Fibroblast of the aortic adventitia (primary cell): ENCODE data around the gene ASIC4. TPM values are rescaled to one million over a fixed set of nuclear protein-coding genes. Genes with fewer than 3 reads are reported as not detected.

Experiments
- DNase-seq: peaks from one replicate; pipeline ENCODE4 v3.0.0-alpha.2; 2010; ENCODE audit warnings: low read depth
- H3K4me3 ChIP-seq: 2 replicates; pipeline ENCODE4 v1.5.1; 2011; ENCODE audit warnings: low read depth, mild to moderate bottlenecking, control low read depth, low read length, moderate library complexity
- CTCF ChIP-seq: IDR thresholded peaks from 2 replicates; pipeline ENCODE4 v1.5.1; 2011; ENCODE audit warnings: mild to moderate bottlenecking, low read length, control low read depth, inconsistent platforms; ENCODE audit not compliant: insufficient read depth
- total RNA-seq: library from RNA; depleted of rRNA; stranded (reverse); fragments of >200 nt; gene quantifications from 2 replicates; pipeline ENCODE4 v1.2.3, GENCODE V29; 2012; ENCODE audit warnings: low replicate concordance

Gene ASIC4
- total RNA-seq, 1 donor: not detected

- no peak for DNase-seq
Measured at GRCh38 chr2:219480004-219480403, 34.3 kb upstream of the ASIC4 start.

GRCh38 chr2:219482674-219483405 is 31.4 kb upstream of the ASIC4 start:
- no peak for DNase-seq
- no peak overlapping the region for H3K4me3 ChIP-seq
- no peak for TF ChIP-seq CTCF

More at GRCh38 chr2:219480004-219480403, 34.3 kb upstream of the ASIC4 start:
- TF ChIP-seq CTCF: no peak
- no peak overlapping the region for H3K4me3 ChIP-seq

DNA sequence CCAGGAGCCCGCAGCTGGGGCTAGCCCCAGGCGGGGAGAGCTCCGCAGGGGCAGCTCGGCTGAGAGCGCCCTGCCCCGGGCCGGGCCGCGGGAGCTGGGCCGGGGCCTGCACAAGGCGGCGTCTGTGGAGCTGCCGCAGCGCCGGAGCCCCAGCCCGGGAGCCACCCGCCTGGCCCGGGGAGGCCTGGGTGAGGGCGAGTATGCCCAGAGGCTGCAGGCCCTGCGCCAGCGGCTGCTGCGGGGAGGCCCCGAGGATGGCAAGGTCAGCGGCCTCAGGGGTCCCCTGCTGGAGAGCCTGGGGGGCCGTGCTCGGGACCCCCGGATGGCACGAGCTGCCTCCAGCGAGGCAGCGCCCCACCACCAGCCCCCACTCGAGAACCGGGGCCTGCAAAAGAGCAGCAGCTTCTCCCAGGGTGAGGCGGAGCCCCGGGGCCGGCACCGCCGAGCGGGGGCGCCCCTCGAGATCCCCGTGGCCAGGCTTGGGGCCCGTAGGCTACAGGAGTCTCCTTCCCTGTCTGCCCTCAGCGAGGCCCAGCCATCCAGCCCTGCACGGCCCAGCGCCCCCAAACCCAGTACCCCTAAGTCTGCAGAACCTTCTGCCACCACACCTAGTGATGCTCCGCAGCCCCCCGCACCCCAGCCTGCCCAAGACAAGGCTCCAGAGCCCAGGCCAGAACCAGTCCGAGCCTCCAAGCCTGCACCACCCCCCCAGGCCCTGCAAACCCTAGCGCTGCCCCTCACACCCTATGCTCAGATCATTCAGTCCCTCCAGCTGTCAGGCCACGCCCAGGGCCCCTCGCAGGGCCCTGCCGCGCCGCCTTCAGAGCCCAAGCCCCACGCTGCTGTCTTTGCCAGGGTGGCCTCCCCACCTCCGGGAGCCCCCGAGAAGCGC is 30.6 kb upstream of the ASIC4 start:
- no peak overlapping the region for H3K4me3 ChIP-seq
- no peak for DNase-seq
- TF ChIP-seq CTCF: no peak

DNA sequence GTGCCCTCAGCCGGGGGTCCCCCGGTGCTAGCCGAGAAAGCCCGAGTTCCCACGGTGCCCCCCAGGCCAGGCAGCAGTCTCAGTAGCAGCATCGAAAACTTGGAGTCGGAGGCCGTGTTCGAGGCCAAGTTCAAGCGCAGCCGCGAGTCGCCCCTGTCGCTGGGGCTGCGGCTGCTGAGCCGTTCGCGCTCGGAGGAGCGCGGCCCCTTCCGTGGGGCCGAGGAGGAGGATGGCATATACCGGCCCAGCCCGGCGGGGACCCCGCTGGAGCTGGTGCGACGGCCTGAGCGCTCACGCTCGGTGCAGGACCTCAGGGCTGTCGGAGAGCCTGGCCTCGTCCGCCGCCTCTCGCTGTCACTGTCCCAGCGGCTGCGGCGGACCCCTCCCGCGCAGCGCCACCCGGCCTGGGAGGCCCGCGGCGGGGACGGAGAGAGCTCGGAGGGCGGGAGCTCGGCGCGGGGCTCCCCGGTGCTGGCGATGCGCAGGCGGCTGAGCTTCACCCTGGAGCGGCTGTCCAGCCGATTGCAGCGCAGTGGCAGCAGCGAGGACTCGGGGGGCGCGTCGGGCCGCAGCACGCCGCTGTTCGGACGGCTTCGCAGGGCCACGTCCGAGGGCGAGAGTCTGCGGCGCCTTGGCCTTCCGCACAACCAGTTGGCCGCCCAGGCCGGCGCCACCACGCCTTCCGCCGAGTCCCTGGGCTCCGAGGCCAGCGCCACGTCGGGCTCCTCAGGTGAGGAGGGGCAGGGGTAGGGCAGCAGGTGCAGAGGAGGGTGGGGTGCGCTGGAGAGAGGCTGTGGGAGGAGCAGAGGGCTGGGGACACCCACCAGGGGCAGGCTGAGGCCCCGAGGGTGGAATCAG is 29.7 kb upstream of the ASIC4 start:
- DNase-seq: no peak
- TF ChIP-seq CTCF: no peak
- no peak overlapping the region for H3K4me3 ChIP-seq

GRCh38 chr2:219485201-219485580 is 29.1 kb upstream of the ASIC4 start:
- DNase-seq: no peak
- TF ChIP-seq CTCF: no peak
- H3K4me3 ChIP-seq: no peak overlapping the region

DNA sequence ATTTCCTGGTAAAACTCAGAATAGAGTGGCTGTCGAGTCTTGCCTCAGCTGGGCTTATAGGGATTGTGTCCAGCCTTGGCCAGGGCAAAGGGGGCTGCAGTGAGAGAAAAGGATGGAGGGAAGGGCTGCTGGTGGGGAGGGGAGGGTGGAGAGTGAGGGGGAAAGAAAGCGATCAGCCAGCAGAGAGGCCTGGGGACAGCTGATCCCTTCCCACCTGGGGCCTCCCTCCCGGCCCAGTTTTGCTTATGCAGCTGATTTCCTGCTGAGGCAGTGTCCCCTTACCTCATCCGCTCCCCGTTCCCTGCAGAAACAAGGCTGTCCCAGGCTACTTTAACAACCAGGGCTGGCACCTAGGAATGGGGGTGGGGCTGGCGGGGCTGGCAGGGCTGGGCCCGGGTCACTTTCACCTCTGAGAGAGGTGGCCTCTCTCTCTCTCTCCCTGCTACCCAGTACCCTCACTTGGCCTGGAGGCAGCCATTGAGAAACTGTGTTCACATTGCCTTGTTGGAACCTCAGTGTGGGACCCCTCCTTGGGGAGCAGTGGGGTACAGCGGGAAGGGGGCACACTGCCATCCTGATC is 27.8 kb upstream of the ASIC4 start:
- DNase-seq: no peak
- no peak for TF ChIP-seq CTCF

More for the DNA sequence above, 27.8 kb upstream of the ASIC4 start:
- H3K4me3 ChIP-seq: no peak overlapping the region
